M059J (cell line): ENCODE measurements around the gene PLIN3. TPM values are rescaled to one million over a fixed set of nuclear protein-coding genes. Genes with fewer than 3 reads are reported as not detected.
A peak's percentile ranks its signal among the peaks of the same experiment; 100 is the strongest.
"Not testable (repeated sequence)": the region's sequence is repeated elsewhere in the genome, so short reads cannot be mapped to it uniquely, and the experiment has no call there.

Experiments used
- DNase-seq: peaks from one replicate; pipeline ENCODE4 v3.0.0-alpha.2; 2012; ENCODE audit warnings: low read depth
- total RNA-seq: library from RNA; depleted of rRNA; stranded (reverse); fragments of >200 nt; shearing (Covaris generic); gene quantifications from 2 replicates; pipeline ENCODE4 v1.2.3, GENCODE V29; 2014

Gene PLIN3
- total RNA-seq, 1 experiment from 2014 or later: 222 TPM

DNA sequence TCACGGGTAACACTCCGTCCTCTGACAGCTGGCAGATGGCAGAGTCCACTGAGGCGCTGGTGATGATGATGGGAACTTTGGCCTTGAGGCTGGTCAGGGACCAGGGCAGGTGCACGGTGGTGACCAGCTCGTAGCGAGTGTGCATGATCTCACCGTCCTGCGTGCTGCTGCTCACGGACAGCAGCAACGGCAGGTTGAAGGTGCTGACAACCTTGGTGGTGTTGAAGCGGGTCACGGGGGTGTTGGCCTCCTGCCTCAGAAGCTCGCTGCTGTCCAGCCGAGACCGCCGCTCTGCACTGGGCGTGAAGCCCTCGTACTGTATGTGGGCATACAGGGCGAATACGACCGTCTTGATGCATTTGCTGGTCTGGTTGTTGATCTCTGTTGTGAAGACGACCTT is 23.6 kb upstream of the PLIN3 start:
- no peak for DNase-seq

DNA sequence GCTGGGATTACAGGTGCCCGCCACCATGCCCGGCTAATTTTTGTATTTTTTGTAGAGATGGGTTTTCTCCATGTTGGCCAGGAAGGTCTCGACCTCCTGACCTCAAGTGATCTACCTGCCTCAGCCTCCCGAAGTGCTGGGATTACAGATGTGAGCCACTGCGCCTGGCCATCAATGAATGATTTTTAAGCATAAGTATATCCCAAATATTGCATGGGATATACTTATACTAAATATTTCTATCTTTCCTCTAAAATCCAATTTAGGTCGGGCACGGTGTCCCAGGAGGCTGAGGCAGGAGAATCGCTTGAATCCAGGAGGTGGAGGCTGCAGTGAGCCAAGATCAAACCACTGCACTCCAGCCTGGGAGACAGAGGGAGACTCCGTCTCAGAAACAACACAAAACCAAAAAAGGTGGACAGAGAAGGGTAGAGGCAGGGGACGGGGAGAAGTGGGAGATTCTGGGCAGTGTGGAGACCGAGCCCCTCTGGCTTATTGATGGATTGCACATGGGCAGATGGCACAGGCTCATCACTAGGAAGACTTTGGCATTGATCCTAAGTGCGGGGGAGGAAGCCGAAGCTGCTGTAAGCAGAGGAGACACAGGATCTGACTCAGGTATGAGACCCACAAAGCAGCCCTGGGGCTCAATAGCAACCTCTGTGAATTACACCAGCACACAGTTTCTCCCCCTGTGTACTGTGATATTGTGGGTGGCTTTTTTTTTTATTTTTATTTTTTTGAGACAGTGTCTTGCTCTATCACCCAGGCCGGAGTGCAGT is 21.8 kb upstream of the PLIN3 start:
- peak; percentile 96 for DNase-seq

DNA sequence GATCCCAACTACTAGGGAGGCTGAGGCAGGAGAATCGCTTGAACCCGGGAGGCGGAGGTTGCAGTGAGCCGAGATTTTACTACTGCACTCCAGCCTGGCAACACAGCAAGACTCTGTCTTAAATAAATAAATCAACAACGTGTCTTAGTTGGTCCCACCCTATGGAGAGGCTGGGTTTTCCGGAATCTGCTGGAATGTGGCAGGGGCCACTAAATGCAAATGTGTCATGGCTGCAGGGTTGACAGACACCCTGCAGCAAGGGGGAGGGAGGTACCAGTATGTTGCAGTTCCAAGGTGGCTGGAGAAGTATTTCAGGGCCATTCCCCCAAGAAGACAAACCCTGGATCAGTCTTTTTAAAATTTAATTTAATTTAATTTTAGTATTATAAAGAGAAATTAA is 20.3 kb upstream of the PLIN3 start:
- DNase-seq: not testable (repeated sequence)

DNA sequence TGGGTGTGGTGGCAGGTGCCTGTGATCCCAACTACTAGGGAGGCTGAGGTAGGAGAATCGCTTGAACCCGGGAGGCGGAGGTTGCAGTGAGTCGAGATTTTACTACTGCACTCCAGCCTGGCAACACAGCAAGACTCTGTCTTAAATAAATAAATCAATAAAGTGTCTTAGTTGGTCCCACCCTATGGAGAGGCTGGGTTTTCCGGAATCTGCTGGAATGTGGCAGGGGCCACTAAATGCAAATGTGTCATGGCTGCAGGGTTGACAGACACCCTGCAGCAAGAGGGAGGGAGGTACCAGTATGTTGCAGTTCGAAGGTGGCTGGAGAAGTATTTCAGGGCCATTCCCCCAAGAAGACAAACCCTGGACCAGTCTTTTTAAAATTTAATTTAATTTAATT is 17.5 kb upstream of the PLIN3 start:
- DNase-seq: not testable (repeated sequence)

DNA sequence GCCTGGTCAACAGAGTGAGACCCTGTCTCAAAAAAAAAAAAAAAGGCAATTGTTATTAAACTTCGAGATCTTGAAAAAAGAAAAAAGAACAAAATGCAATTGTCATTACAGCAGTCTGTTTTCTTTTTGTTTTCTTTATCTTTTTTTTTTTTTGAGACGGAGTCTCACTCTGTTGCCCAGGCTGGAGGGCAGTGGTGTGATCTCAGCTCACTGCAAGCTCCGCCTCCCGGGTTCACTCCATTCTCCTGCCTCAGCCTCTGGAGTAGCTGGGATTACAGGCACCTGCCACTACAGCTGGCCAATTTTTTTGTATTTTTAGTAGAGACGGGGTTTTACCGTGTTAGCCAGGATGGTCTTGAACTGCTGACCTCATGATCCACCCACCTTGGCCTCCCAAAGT is 15.4 kb upstream of the PLIN3 start:
- not testable (repeated sequence) for DNase-seq

DNA sequence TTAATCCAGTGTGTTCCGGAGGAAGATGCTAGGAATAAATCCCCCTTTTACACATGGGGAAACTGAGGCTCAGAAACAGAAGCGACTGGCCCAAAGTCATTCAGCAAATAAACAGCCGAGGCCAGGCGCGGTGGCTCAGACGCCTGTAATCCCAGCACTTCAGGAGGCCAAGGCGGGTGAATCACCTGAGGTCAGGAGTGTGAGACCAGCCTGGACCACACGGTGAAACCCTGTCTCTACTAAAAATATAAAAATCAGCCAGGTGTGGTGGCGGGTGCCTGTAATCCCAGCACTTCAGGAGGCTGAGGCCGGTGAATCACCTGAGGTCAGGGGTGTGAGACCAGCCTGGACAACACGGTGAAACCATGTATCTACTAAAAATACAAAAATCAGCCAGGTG is 11.6 kb upstream of the PLIN3 start:
- DNase-seq: no peak

DNA sequence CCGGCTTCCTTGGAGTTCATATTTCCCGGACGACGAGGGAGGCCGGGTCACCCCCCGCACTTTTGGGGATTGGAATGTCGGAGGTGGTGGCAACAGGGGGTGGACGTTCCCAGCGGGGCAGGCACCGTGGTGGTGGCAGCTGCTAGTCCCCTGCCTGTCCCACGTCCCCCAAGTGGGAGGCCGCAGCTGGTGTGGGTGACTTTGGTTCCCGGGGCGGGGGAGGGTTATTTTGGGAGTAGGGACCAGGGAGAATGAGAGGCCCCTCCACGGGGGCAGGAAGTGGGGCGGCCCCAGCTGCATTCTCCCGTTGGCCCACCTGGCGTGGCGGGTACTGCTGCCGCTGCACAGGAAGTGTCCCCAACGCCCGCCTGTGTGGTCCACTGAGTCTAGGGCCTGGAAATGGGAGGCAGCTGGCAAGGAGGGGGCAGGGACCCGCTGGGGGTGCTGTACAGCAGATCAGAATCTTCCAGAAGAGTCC is 11.1 kb upstream of the PLIN3 start:
- DNase-seq: no peak

DNA sequence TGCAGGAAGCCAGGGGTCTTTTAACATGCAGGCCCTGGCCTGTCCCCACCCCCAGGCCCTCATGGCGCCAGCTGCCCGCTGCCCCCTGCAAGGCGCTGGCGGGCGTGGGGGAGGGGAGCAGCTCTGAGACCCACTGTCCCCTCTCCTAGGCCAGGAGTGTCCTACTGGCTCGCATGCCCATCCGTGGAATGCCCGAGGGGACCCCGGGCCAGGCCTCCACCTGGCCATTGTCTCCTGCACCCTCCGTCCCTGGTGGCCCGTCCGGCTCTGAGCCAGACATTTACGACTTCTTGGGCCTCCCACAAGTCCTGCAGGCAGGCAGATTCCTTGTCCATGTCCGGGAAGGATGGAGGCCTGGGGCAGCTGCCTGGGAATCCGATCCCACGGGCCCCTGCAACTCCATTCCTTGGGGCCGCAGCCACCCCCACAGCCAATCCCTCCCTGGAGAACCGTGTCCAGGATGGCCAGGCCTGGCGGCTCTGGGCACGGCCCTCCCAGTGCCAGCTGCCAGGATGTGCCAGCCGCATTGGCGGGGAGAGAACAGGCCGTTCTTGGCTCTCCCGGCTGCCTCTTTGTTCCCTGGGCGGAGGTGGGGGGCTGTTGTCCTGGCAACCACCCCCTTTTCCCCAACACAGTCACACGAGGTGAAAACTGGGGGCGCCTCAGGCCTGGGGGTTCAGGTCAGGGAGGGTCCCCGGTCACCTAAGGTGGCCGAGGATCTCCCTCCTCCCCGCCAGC is 10.5 kb upstream of the PLIN3 start:
- peak; percentile 29 for DNase-seq

DNA sequence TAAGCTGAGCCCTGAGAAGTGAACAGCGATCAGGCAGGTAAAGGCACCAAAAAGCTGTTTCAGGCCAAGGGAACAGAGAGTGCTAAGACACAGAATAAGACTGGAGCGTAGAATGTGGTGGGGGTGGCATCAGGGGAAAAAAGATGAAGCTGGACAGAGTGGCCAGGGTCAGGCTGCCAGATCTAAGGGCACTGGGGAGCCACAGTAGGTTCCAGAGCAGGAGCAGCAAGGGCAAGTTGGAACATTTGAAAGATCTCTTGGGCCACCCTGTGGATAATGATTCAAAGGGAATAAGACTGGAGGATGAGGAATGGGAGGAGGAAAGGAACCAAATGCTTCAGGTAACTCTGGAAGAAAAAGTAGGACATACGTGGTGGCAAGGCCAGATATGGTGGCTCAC is 6.5 kb upstream of the PLIN3 start:
- DNase-seq: no peak

DNA sequence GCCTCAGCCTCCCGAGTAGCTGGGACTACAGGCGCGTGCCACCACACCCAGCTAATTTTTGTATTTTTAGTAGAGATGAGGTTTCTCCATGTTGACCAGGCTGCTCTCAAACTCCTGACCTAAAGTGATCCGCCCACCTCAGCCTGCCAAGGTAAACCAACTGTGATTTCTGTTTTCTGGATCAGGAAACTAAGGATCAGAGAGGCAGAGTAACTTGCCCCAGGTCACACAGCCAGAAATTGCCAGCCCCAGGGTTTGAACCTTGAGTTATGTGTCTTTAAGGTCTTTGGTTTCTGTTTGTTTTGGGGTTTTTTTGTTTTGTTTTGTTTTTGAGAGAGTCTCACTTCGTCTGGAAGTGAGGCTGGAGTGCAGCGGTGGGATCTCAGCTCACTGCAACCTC is 4.2 kb upstream of the PLIN3 start:
- no peak for DNase-seq

DNA sequence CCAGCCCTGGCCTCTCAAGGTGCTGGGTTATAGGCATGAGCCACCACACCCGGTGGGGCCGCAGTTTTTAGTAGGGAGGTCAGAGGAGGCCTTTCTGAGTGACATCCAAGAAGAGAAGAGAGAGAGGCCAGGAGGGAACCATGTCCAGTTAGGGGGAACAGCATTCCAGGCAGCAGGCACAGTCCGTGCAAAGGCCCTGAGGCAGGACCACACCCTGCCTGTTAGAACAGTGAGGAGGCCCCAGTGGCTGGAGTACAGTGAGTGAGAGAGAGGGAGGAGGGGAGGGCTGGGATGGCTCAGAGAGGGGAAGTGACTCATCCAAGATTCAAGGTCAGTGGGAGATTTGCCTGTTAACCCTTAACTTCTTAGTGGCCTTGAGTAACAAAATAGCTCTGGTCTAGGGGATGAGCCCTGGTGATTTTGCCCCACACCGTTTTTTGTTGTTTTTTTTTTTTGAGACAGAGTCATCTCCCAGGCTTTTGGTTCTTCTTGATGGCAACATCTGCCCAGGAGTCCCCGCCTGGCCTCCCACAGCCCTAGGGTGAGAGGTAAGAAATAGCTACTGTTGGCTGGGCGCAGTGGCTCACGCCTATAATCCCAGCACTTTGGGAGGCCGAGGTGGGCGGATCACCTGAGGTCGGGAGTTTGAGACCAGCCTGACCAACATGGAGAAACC is 2.7 kb upstream of the PLIN3 start:
- peak; percentile 99 for DNase-seq

DNA sequence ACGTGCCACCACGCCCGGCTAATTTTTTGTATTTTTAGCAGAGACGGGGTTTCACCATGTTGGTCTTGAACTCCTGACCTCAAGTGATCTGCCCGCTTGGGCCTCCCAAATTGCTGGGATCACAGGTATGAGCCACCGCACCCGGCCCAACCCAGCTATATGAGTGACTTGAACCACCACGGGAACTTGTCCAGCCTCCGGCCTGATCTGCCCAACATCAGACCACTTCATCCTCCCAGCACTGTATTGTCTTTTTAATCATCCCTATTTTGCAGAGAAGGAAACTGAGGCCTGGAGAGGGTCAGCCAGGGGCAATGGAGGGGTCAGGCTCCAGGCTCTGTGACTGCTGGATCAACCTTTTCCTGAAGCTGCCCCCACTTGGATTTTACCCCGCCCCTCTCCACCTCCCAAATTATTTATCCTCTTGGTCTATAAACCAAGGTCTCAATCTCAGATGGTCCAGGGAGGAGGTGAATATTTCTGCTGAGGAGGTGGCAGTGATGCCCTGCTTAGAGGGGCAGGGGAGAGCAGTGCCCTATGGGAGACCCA is 893 bp upstream of the PLIN3 start:
- DNase-seq: no peak

DNA sequence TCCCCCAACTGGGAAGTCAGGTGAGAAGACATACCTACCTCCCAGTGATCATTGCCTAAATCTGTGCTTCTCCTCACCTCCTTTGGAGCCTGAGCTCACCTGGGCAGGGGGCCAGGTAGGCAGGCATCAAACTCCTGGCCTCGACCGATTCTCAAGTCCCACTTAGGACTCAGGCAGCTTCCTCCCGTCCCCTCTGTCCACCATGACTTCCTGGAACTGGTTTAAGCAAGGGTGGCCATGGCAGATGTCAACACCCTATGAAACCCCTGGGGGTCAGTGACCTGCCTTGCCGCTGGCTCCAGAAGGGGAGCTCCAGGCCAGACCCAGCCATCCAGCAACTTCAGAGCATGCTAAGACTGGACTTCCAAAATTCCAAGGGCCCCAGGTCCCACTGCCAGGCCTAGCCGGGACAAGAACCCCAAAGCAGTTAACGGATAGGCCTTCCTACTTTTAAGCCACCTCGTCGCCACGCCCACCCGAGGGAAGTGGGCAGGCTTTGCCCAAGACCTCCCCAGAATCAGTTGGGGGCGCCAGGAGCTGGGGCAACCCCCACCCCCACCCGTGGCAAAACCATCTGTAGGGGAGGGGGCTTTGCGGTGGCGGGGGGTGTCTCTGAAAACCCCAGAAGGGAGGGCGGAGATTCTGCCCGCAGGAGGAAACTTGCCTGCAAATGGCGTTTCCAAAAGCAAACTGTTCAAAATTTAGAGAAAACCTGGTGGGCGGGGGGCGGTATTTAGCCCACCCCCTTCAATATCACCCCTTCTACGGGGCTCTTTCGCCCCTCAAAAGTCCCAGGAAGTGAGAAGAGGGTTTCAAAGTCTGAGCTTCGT is 657 bp downstream of the PLIN3 start:
- peak; percentile 59 for DNase-seq

DNA sequence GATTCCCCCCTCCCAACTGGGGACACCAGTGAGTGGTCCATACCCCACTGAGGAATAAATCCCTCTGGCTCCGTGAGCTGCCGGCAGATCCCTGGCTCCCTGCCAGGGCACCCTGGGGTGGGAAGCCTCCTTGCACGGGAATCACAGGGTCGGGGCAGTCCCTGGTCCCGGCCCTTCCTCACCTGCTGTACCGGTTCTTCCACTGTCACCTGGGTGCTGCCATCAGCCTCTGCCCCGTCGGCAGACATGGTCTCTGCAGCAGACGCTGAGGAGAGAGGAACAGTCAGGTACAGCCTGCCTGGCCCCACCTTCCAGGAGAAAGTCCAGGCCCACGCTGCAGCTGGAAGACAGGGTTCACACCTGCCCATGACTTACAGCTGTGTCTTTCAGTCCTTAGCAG is 6.3 kb downstream of the PLIN3 start:
- DNase-seq: no peak

DNA sequence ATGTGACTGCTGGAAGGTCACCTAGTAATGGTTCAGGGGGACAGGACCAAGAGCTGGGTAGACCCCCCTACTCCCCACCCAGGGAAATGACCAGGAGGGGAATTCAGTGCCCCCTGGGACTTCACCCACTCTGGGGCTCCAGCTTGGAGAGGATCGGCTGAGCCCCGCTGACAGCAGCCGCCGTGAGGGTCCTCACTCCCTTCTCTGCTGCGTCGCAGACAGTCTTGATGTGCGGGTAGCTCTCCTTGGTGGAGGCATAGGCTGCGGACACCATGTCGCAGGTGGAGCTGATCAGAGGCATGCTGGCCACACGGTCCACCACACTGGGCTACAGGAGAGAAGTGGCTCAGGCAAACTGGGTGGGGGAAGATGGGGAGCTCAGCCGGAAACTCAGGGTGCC is 7.8 kb downstream of the PLIN3 start:
- no peak for DNase-seq

DNA sequence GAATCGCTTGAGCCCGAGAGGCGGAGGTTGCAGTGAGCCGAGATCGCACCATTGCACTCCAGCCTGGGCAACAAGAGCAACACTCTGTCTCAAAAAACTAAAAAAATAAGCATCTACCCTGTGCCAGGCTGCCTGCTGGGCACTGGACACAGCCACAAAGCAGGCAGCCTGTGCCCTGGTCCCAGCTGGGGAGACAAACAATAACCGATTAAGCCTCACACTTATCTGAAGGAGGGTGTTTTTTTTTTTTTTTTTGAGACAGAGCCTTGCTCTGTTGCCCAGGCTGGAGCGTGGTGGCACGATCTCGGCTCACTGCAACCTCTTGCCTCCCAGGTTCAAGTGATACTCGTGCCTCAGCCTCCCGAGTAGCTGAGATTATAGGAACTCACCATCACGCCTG is 11.0 kb downstream of the PLIN3 start:
- DNase-seq: not testable (repeated sequence)

DNA sequence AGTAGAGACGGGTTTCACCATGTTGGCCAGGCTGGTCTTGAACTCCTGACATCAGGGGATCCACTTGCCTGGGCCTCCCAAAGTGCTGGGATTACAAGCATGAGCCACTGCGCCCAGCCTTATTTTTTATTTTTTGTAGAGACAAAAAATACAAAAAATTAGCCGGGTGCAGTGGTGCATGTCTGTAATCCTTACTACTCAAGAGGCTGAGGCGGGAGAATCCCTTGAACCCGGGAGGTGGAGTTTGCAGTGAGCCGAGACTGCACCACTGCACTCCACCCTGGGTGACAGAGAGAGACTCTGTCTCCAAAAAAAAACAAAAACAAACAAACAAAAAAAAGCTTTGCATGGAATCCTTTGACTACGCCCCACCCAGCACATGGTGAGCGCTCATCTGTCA is 14.0 kb downstream of the PLIN3 start:
- DNase-seq: not testable (repeated sequence)

DNA sequence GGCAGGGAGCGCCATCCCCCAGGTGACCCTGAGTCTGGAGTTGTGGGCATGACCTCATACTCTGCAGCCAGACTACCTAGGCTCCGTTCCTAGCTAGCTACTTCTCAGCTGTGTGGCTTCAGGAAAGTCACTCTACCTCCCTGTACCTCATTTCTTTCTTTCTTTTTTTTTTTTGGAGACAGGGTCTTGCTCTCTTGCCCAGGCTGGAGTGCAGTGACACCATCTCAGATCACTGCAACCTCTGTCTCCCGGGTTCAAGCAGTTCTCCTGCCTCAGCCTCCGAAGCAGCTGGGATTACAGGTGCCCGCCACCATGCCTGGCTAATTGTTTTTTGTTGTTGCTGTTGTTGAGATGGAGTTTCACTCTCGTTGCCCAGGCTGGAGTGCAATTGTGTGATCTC is 15.0 kb downstream of the PLIN3 start:
- DNase-seq: no peak

DNA sequence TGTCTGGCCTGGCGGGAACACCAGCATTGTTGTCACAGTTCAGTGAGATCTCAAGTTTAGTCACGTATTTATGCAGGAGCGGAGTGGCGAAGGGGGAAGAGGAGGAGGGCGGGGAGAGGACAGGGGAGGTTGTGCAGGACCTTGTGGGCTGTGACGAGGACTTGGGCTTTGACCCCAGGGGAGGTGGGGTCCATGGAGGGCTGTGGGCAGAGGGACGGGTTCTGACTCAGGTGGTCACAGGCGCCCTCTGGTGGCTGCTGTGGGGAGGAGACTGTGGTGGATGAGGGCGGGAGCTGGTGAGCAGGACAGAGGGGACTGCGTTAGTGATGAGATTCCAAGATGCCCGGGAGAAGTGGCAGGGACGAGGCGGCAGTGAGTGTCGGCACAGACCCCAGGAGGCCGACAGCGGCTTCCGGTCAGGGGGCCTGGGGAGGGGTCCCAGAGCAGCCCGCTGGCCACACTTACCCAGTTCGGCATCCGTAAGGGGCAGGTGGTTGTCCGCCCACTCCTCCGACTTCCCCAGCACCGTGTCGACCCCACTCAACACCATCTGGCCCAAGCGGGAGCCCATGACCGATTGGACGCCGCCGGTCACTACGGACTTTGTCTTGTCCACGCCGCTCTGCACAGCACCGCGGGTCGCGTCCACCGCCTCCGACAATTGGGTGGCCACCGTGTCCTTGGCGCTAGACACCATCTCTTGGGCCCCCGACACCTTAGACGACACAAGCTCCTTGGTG is 15.7 kb downstream of the PLIN3 start:
- DNase-seq: peak; percentile 37

DNA sequence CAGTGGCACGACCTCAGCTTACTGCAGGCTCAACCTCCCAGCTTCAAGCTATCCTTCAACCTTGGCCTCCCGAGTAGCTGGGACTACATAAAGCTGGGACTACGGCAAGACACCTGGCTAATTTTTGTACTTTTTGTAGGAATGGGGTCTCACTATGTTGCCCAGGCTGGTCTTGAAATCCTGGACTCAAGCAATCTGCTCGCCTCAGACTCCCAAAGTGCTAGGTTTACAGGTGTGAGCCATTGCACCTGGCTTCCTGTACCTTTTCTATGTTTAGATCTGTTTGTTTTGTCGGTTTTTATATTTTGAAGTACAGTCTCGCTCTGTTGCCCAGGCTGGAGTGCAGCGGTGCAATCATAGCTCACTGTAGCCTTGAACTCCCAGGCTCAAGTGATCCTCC is 18.4 kb downstream of the PLIN3 start:
- no peak for DNase-seq
